HG03521 (cell line): ENCODE data around the gene OR10G2.
"Not testable (repeated sequence)": the region's sequence is repeated elsewhere in the genome, so short reads cannot be mapped to it uniquely, and the experiment has no call there.

ENCODE experiments used
- ATAC-seq: cut with Tn5 transposase; IDR thresholded peaks from one replicate; pipeline ENCODE4 v1.9.1; 2021; ENCODE audit warnings: mild to moderate bottlenecking, moderate library complexity; ENCODE audit not compliant: unreplicated experiment

OR10G2 gene

GRCh38 chr14:21634840-21635239, at the start of gene OR10G2:
Gene OR10G2 (minus strand): TSS chr14:21634940. CDS start chr14:21634842, 98 bp downstream.
- ATAC-seq = no peak

DNA sequence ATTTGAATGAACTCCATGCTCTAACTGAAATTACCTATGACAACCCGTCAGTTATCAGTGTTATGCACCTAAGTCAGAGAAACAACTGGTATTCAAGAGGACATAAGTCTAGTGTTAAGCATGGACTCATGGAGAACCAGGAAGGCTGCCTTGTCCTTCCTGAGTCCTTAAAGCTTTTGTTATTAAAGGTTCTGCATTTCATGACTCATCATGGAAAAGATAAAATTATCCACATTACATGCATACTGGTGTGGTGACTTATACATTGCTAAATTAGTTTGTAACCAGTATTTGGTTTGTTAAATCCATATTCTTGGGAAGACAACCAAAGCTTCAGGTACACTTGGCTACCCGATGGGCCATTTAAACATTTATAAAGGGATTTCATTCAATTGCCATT, 45.3 kb upstream of the OR10G2 start:
- no peak for ATAC-seq

GRCh38 chr14:21675566-21675965, 40.8 kb upstream of the OR10G2 start:
- no peak for ATAC-seq

DNA sequence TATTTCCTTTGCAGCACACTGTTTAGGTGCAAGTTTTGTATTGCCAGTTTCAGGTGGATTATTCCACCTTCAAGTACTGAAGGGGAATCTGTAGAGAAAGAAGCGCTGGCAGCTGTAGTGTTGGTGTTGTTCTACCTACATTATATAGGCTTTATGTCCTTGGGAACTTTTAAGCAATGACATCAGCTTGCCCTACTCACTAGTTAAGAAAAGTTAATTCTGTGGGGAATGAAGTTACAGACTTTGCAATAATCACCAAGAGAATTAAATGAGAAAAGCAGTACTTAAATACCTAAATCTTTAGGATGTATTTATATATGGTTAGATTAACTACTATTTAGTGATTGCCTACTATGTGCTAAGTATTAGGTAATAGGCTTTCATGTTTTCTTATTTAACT, 39.0 kb upstream of the OR10G2 start, which contains the start of gene OR4E1:
Gene OR4E1, minus strand, starts transcription at position 101 of the 400 bp plus-strand sequence. CDS start 2,883 bp downstream, outside the sequence.
- no peak for ATAC-seq

DNA sequence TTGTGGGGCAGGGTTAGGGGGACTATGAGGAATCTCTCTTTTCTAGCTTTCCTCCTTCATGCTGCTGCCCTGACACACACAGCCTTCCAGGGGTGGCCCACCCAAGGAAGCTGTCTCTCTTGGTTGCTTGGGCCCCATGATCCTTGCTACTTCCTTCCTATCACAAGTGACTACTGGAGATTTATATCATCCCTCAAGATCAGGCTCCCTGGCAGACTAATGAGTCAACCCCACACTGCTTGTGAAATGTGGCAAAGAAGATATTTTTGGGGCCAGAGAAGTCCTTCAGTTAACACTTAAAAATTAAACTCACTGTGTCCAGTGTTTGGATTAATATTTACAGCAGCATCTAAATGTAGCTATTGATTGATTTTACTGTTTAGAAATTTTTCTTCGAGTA, 37.4 kb upstream of the OR10G2 start:
- no peak for ATAC-seq

DNA sequence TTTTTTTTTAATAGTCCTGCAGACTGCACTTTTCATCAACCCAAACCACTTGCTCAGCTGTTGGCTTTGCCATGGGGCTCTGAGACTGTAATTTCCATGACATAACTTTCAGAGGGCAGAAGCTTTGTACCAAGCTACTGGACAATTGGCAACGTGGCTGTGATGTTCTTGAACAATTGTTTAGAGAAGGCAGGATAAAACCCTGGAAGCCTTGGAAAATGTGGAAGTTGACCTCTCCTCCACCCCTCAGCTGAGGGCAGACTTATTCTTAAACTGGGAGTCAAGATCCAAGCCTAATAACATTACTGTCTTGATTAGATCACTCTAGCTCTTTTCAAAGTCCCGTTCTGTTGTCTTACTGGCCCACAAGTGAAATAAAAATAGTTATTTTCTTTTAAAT, 36.6 kb upstream of the OR10G2 start:
- no peak for ATAC-seq

GRCh38 chr14:21669284-21669683, 34.5 kb upstream of the OR10G2 start:
- no peak for ATAC-seq

DNA sequence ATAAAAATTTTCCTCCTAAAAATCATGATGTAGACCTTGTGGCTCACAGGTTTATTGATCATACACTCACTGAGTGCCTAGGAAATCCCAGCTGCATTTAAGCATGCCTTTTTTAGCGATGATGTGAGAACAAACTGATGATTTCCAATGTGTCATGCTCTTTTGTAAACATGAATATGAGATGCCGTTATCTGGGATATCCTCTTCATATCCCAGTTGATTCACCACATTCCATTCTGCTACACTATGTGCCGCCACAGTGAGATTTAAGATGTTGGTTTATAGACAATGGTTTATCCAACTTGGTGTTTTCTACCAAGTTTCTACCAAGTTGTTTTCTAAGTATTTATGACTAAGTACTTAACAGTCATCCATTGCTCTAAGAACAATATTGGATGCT, 33.6 kb upstream of the OR10G2 start:
- ATAC-seq = no peak

DNA sequence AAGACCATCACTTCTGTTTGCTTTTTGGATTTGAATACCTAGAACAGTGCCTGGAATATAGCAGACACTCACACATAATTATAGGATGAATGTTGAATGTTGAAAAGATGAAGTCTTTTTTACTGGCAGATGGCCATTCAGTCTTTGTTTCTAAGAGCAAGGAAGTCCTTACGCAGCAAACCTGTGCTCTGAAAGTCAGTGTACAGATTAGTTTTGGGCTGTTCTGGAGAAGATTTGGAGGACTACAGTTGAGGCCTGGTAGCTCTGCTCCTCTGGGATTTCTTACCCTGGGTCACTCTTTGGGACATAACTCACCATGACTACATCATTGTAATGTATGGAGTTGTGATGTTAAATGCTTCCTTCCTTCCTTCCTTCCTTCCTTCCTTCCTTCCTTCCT, 22.2 kb upstream of the OR10G2 start:
- ATAC-seq = no peak

- no peak for ATAC-seq
Measured at GRCh38 chr14:21654215-21654614, 19.5 kb upstream of the OR10G2 start.

- no peak for ATAC-seq
Measured at GRCh38 chr14:21653331-21653885, 18.7 kb upstream of the OR10G2 start, which contains the start of gene OR4E2. Gene OR4E2 (plus strand): TSS chr14:21653835. CDS start chr14:21665083, 11,248 bp downstream.

GRCh38 chr14:21652209-21652808, 17.6 kb upstream of the OR10G2 start:
- ATAC-seq = no peak

- no peak for ATAC-seq
Measured at GRCh38 chr14:21647380-21647779, 12.6 kb upstream of the OR10G2 start.

DNA sequence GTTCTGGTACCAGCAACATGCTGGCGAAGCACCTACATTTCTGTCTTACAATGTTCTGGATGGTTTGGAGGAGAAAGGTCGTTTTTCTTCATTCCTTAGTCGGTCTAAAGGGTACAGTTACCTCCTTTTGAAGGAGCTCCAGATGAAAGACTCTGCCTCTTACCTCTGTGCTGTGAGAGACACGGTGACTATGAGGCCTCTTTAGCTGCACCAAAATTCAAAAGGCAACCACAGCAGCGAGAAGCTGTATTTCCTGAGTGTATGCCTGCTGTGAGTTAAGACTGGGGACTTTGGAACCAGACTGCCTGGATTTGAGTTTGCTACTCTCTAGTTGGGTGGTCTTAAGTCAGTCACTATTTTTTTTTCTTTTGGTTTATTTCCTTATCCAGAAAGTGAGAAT, 8.7 kb upstream of the OR10G2 start:
- no peak for ATAC-seq

DNA sequence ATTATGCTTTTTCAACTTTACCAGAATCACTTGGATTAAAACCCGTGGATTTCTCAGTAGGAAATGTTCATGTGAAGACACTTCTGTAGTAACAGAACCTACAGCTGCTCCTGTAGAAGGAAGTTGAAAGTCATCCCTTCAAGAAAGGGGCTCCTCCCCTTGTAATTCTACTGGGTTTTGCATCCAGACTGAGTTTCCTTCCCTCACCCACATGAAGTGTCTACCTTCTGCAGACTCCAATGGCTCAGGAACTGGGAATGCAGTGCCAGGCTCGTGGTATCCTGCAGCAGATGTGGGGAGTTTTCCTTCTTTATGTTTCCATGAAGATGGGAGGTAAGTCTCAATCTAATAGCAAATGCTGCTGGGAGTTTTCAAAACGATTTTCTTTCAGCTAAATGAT, 7.9 kb upstream of the OR10G2 start:
- ATAC-seq = no peak

- no peak for ATAC-seq
Measured at GRCh38 chr14:21631084-21631483, 3.7 kb downstream of the OR10G2 start.

GRCh38 chr14:21630503-21630902, 4.2 kb downstream of the OR10G2 start:
- ATAC-seq = not testable (repeated sequence)

DNA sequence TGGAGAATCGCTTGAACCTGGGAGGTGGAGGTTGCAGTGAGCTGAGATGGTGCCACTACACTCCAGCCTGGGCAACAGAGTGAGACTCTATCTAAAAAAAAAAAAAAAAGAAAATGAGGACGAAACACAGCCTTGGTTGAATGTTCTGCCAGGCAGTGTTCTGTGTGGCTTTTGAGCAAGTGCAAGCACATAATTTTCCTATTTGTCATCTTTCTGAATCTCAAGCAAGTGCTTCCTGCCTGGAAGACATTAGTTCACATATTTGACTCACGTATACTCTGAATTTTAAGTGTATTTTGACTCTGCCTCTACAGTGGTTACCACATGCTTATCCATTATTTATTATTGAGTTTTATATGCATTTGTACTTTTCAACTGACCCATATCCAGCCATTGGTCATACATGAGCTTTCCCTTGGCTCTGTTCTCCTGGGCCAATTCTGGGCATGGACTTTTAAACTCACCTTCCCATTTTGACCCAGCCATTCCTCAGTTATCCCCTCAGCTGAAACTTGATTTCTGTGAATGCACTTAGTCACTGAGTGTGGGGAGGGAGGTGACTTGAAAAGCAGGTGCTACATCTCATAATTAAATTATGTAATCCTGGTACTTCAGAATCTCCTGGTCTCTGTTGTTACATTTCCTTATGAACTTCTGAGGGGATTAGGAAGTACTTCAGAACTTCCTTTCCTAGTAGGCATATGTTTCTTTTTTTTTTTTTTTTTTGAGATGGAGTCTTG, 8.1 kb downstream of the OR10G2 start:
- no peak for ATAC-seq

GRCh38 chr14:21617614-21618013, 17.1 kb downstream of the OR10G2 start:
- ATAC-seq = no peak

DNA sequence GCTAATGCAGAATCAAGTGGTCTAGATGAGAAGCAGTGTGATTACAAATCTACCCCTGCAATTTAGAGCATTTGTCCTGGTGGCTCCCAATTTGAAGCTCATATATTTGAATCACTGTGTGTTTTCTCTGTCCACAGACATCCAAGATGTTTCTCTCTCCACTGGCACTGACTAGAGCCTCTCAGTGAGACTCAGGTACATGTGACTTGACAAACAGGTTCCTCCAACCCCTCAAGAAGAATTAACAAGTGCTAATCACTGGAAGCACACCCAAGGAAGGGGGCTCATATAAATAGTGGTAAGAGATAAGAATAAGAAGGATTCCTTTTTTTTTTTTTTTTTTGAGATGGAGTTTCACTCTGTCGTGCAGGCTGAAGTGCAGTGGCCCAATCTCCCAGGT, 20.5 kb downstream of the OR10G2 start:
- no peak for ATAC-seq

DNA sequence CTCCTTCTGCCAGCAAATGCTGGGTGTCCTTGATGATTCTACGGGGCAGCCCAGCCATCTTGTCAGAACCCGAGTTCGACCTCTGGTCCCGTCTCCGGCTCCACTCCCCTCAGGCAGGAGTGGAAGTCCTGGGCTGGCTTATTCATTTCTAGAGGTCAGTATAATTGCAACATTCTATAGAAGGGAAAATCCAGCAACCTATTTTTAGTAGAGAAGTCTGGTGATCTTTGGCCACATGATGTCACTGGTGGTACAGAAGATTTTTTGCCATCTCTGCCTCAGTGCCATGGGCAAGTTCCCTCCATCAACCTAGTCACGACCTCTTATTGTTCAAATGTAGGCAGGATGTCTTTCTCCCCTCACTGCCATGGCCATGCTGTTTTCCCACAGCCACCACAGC, 22.4 kb downstream of the OR10G2 start:
- no peak for ATAC-seq

GRCh38 chr14:21602181-21602580, 32.6 kb downstream of the OR10G2 start:
- not testable (repeated sequence) for ATAC-seq
